Dermis lymphatic vessel endothelial cell (primary cell): ENCODE results near the gene DNASE2B. TPM values are rescaled to one million over a fixed set of nuclear protein-coding genes. Genes with fewer than 3 reads are reported as not detected.

ENCODE experiments used
- total RNA-seq: library from RNA; depleted of rRNA; stranded (reverse); fragments of >200 nt; gene quantifications from 2 replicates; pipeline ENCODE4 v1.2.1, GENCODE V29; 2014

DNASE2B gene, protein sequence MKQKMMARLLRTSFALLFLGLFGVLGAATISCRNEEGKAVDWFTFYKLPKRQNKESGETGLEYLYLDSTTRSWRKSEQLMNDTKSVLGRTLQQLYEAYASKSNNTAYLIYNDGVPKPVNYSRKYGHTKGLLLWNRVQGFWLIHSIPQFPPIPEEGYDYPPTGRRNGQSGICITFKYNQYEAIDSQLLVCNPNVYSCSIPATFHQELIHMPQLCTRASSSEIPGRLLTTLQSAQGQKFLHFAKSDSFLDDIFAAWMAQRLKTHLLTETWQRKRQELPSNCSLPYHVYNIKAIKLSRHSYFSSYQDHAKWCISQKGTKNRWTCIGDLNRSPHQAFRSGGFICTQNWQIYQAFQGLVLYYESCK
- not detected in 2 replicates for total RNA-seq

DNA sequence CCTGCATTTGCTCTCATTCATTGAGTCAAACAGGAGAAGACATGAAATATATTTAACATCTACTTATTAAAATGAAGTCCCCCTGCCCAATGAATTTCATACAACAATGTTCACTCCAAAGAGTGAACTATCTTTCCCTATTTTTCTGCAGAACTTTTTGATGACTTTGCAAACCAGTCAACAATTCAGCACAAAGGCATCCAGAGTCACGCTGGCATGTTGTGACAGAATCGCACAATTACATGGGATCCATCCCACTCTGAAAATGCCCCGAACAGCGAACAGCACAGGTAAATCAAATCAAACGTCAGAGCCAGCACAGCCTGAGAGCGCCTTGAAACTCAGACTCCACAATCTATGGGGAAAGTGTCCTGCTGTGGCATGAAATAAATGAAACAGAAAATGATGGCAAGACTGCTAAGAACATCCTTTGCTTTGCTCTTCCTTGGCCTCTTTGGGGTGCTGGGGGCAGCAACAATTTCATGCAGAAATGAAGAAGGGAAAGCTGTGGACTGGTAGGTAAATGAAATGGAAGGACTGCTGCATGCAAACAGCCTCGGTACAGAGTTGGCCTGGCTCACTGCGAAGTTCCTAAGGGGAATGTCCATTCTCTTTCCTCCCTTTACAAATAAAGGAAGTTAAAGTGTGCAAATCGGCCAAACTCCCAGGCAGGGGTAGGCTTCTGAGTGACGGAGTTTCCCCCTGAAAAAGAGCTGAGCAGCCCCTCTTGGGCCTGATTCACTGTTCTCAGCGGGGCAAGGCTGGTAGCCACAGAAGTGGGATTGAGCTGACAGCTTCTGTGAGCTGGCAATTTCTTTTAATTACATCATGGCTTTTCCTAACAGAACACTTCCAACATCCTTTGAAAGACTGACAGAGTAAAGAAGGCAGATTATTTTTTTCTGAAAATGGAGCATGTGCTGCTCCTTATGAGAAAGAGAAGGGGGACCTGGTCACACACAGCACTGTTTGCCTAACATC is at the start of gene DNASE2B:
Gene DNASE2B (plus strand): TSS at position 310 of the 981 bp plus-strand sequence. CDS start 81 bp downstream, at position 391.

Other genes with a start within 250 kb of the DNASE2B start
- 0.43 and 1.0 TPM in 2 replicates for gene SAMD13, start 96.8 kb upstream of the DNASE2B start, total RNA-seq
- 19.7 and 27.2 TPM in 2 replicates for gene RPF1, start 80.8 kb downstream of the DNASE2B start, total RNA-seq
- 0.86 and 1.2 TPM in 2 replicates for gene SPATA1, start 107.9 kb downstream of the DNASE2B start, total RNA-seq
- gene GNG5, start 108.1 kb downstream of the DNASE2B start, total RNA-seq, result 7.9 and 10.9 TPM in 2 replicates
- gene CTBS, start 176.0 kb downstream of the DNASE2B start, total RNA-seq, result 5.5 and 7.9 TPM in 2 replicates